HepG2 (cell line): Measurements from ENCODE around the gene LRATD1. TPM values are rescaled to one million over a fixed set of nuclear protein-coding genes. Genes with fewer than 3 reads are reported as not detected.

ENCODE experiments used
- ATAC-seq: fragments of 200-7000 bp; cut with Tn5 transposase; 3 replicates; pipeline ENCODE4 v1.9.1; 2020; ENCODE audit warnings: mild to moderate bottlenecking, moderate library complexity
- BruUV-seq: library from RNA; stranded (reverse); fragments of 400-500 nt; replicated peaks from 2 replicates; lab custom pipeline; 2021; lab: Mats Ljungman, UMichigan
- CTCF ChIA-PET: fragments of 300-600 bp; formaldehyde crosslinking; extraction: SDS; loops from one replicate; lab custom pipeline; 2021; ENCODE audit warnings: low total read pairs, inconsistent platforms, low intra/inter-chr PET ratio; lab: Yijun Ruan, JAX
- POLR2A ChIA-PET: fragments of 350-600 bp; sonication (Branson Sonifier 250); formaldehyde crosslinking; loops from one replicate; lab custom pipeline; 2020; ENCODE audit warnings: antibody characterized with exemption, inconsistent platforms; lab: Yijun Ruan, JAX
- DNase-seq: peaks from one replicate; pipeline ENCODE4 v3.0.0-alpha.2; 2015; ENCODE audit warnings: low spot score
- FAIRE-seq: peaks from 3 replicates; lab custom pipeline; 2011; peaks lifted over from hg19 to GRCh38; lab: Jason Lieb, UNC
- H2AFZ ChIP-seq: one replicate; pipeline ENCODE4 v1.6.1; 2011; ENCODE audit warnings: low read length, inconsistent platforms
- H3K27ac ChIP-seq: fragments of 300-600 bp; 3 replicates; pipeline ENCODE4 v1.8.0; 2011; ENCODE audit warnings: mixed run types, mild to moderate bottlenecking, mixed read lengths, low read length, inconsistent platforms; ENCODE audit not compliant: insufficient read depth; ENCODE audit errors: extremely low read length
- H3K27me3 ChIP-seq, 2 experiments: fragments of 200-600 bp in 1 of 2; 2 replicates in 1 of 2; 3 replicates in 1 of 2; pipeline versions ENCODE4 v1.6.0 to v1.8.0; 2011; ENCODE audit warnings: low read length in 2 of 2, mild to moderate bottlenecking in 2 of 2, moderate library complexity in 2 of 2, inconsistent platforms in 1 of 2; ENCODE audit not compliant: insufficient read depth in 2 of 2, control insufficient read depth in 1 of 2
- H3K36me3 ChIP-seq, 2 experiments: fragments of 200-600 bp in 1 of 2; replicated peaks in 1 of 2; 2 replicates in 1 of 2; 3 replicates in 1 of 2; pipeline versions ENCODE4 v1.5.1 to v1.8.0; 2011; ENCODE audit warnings: low read length in 2 of 2, inconsistent platforms in 1 of 2; ENCODE audit not compliant: insufficient read depth in 2 of 2, control insufficient read depth in 1 of 2
- H3K4me1 ChIP-seq: 2 replicates; pipeline ENCODE4 v1.5.1; 2012; ENCODE audit warnings: low read length, inconsistent platforms; ENCODE audit not compliant: insufficient read depth
- H3K4me2 ChIP-seq: 2 replicates; pipeline ENCODE4 v1.6.0; 2011; ENCODE audit warnings: low read depth, low read length, inconsistent platforms
- H3K4me3 ChIP-seq, 3 experiments: fragments of 200-600 bp in 1 of 3; sonication (generic), shearing (Covaris generic) in 1 of 3; replicated peaks in 1 of 3; 2 replicates each; pipeline ENCODE4 v1.5.1; 2011 to 2016; ENCODE audit warnings: low read length in 3 of 3, inconsistent platforms in 2 of 3, low read depth in 2 of 3, mild to moderate bottlenecking in 2 of 3, control low read depth in 1 of 3, mixed read lengths in 1 of 3; ENCODE audit not compliant: insufficient read depth in 1 of 3
- H3K79me2 ChIP-seq: one replicate; pipeline ENCODE4 v1.6.1; 2011; ENCODE audit warnings: low read length, inconsistent platforms; ENCODE audit not compliant: insufficient read depth
- H3K9ac ChIP-seq: 2 replicates; pipeline ENCODE4 v1.6.0; 2011; ENCODE audit warnings: mild to moderate bottlenecking, low read depth, low read length, inconsistent platforms; ENCODE audit not compliant: insufficient read depth
- H3K9me3 ChIP-seq: 2 replicates; pipeline ENCODE4 v1.5.1; 2012; ENCODE audit warnings: mild to moderate bottlenecking, low read length
- H4K20me1 ChIP-seq: 2 replicates; pipeline ENCODE4 v1.6.0; 2011; ENCODE audit warnings: inconsistent platforms, mild to moderate bottlenecking, low read length, moderate library complexity; ENCODE audit not compliant: insufficient read depth
- ARID4A ChIP-seq: sonication (generic); formaldehyde crosslinking; IDR thresholded peaks from 2 replicates; pipeline ENCODE4 v1.5.0; 2020; ENCODE audit warnings: mild to moderate bottlenecking, missing genetic modification reagents, borderline replicate concordance
- CAMTA2 ChIP-seq: sonication (generic); formaldehyde crosslinking; IDR thresholded peaks from 2 replicates; pipeline ENCODE4 v1.4.0; 2020; ENCODE audit warnings: mild to moderate bottlenecking, missing genetic modification reagents, borderline replicate concordance
- JARID2 ChIP-seq: sonication (generic); formaldehyde crosslinking; IDR thresholded peaks from 2 replicates; pipeline ENCODE4 v1.8.1; 2023; ENCODE audit warnings: missing genetic modification reagents, inconsistent platforms; ENCODE audit not compliant: insufficient replicate concordance
- REL ChIP-seq: sonication (generic); formaldehyde crosslinking; conservative IDR thresholded peaks from 2 replicates; pipeline ENCODE4 v1.8.0; 2022; ENCODE audit warnings: mild to moderate bottlenecking, missing genetic modification reagents, moderate library complexity
- ZNF317 ChIP-seq: sonication (generic); formaldehyde crosslinking; IDR thresholded peaks from 2 replicates; pipeline ENCODE4 v1.5.0; 2020; ENCODE audit warnings: mild to moderate bottlenecking, missing genetic modification reagents
- ZNF343 ChIP-seq: sonication (generic); formaldehyde crosslinking; IDR thresholded peaks from 2 replicates; pipeline ENCODE4 v1.4.0; 2020; ENCODE audit warnings: mild to moderate bottlenecking, missing genetic modification reagents
- ZNF441 ChIP-seq: sonication (generic); formaldehyde crosslinking; IDR thresholded peaks from 2 replicates; pipeline ENCODE4 v1.7.0; 2021; ENCODE audit warnings: missing genetic modification reagents, borderline replicate concordance
- ZNF770 ChIP-seq: sonication (generic); formaldehyde crosslinking; IDR thresholded peaks from 2 replicates; pipeline ENCODE4 v1.5.0; 2020; ENCODE audit warnings: mild to moderate bottlenecking, missing genetic modification reagents
- WGBS: methylation state at CpG from one replicate; pipeline ENCODE4 v1.1.6; 2017; ENCODE audit warnings: low lambda C conversion rate; 5-methylcytosine and 5-hydroxymethylcytosine counted together
- in situ Hi-C: cut with HindIII; loops from 2 replicates; pipeline ENCODE4 v1.10.0; 2017; ENCODE audit warnings: low pct_unique_long_range_greater_than_20kb; ENCODE audit not compliant: extremely low pct_ligation_motif_present
- intact Hi-C: fragments of 100-400 bp; cut with micrococcal nuclease; formaldehyde crosslinking; loops from one replicate; pipeline ENCODE4 v1.10.0; 2022; ENCODE audit not compliant: unreplicated experiment
- polyA plus RNA-seq, 8 experiments: library from polyadenylated mRNA; depleted of rRNA in 3 of 8; stranded (reverse) in 7 of 8; unstranded in 1 of 8; fragments of >200 nt; fragmentation: Illumina TruSeq in 4 of 8; extraction: Trizol in 4 of 8; gene quantifications; 2 replicates each; pipeline versions ENCODE4 v1.2.1 to v1.2.3, GENCODE V29; 2011 to 2016; ENCODE audit warnings: low read depth in 4 of 8, missing spikeins in 1 of 8, mixed read lengths in 1 of 8; ENCODE audit not compliant: insufficient read depth in 1 of 8
- total RNA-seq, 5 experiments: library from RNA; depleted of rRNA; stranded (reverse); fragments of >200 nt; fragmentation: Illumina TruSeq; extraction: Trizol; gene quantifications; 2 replicates each; pipeline ENCODE4 v1.2.3, GENCODE V29; 2016; ENCODE audit warnings: low read depth in 1 of 5

LRATD1 gene
- total and polyA plus RNA-seq, 2 of the 13 experiments (the other 11 are each of a cell fraction or from before 2014, with no cell fraction given) = 0.07 TPM; not detected in 1

GRCh38 chr2:14656146-14656545, 23.6 kb downstream of the LRATD1 start (continued):
- TF ChIP-seq ZNF770 (CRISPR knock-in tag) = no peak

- BruUV-seq = no TSS peak
- no peak overlapping the region for H3K4me3 ChIP-seq
- no peak overlapping the region for H2AFZ ChIP-seq
- DNase-seq (no peak), FAIRE-seq (no peak), ATAC-seq (no peak)
- H3K79me2 ChIP-seq = no peaks in the 10 kb centered on the region
- ChIA-PET POLR2A (no interaction called here), CTCF (no interaction called here)
- no peak for TF ChIP-seq CAMTA2
- TF ChIP-seq ZNF343 (CRISPR knock-in tag) = no peak
- H3K27me3 ChIP-seq = no peaks in the 10 kb centered on the region
- H3K36me3 ChIP-seq = no peaks in the 10 kb centered on the region
- intact Hi-C loops = no loop called here
- 8% methylated on average over 3 of the region's 3 CpGs for WGBS
- H3K27ac ChIP-seq = no peak overlapping the region
- H3K9ac ChIP-seq = no peak overlapping the region
- H3K9me3 ChIP-seq = no peaks in the 10 kb centered on the region
- no peaks in the 10 kb centered on the region for H3K4me1 ChIP-seq
- H3K4me2 ChIP-seq = no peak overlapping the region
- H4K20me1 ChIP-seq = no peaks in the 10 kb centered on the region
- in situ Hi-C loops = no loop called here
Measured at GRCh38 chr2:14661163-14661562, 28.6 kb downstream of the LRATD1 start.

- in situ Hi-C loops = no loop called here
- TF ChIP-seq REL (CRISPR knock-in tag) = no peak
- TF ChIP-seq ARID4A (CRISPR knock-in tag) = no peak
- no peak for TF ChIP-seq ZNF441 (CRISPR knock-in tag)
- TF ChIP-seq JARID2 (CRISPR knock-in tag) = no peak
- no peak for TF ChIP-seq ZNF317 (CRISPR knock-in tag)
Measured at GRCh38 chr2:14673351-14673875, 40.9 kb downstream of the LRATD1 start.

More at GRCh38 chr2:14673351-14673875, 40.9 kb downstream of the LRATD1 start:
- Histone ChIP-seq H3K9me3 (no peaks in the 10 kb centered on the region), H3K27me3 (no peaks in the 10 kb centered on the region), H3K36me3 (no peaks in the 10 kb centered on the region), H2AFZ (no peak overlapping the region), H3K27ac (no peak overlapping the region), H3K4me3 (no peak overlapping the region), H3K79me2 (no peaks in the 10 kb centered on the region), H3K4me1 (no peaks in the 10 kb centered on the region), H3K9ac (no peak overlapping the region), H4K20me1 (no peaks in the 10 kb centered on the region), H3K4me2 (no peak overlapping the region)
- 33% methylated on average over 8 of the region's 8 CpGs for WGBS
- intact Hi-C loops = no loop called here
- BruUV-seq = no TSS peak
- CTCF ChIA-PET = no interaction called here
- no peak for DNase-seq
- FAIRE-seq = no peak
- no peak for ATAC-seq
- POLR2A ChIA-PET = no interaction called here
